OCI-LY1 (cell line): ENCODE results near the gene SMOC2.

Source experiments
- H2AFZ ChIP-seq: fragments of 200-600 bp; sonication (generic), shearing (Covaris generic); 2 replicates; pipeline ENCODE4 v1.6.0; 2014; ENCODE audit warnings: antibody characterized with exemption, mild to moderate bottlenecking, low read length
- H3F3A ChIP-seq: fragments of 200-600 bp; sonication (generic), shearing (Covaris generic); 2 replicates; pipeline ENCODE4 v1.6.0; 2014; ENCODE audit warnings: mild to moderate bottlenecking, antibody characterized with exemption, low read length, moderate library complexity; ENCODE audit not compliant: insufficient read depth
- H3K27ac ChIP-seq: fragments of 200-600 bp; sonication (generic); 2 replicates; pipeline ENCODE4 v1.5.1; 2014; ENCODE audit warnings: low read length, mixed run types, mild to moderate bottlenecking, low read depth; ENCODE audit not compliant: poor library complexity, severe bottlenecking
- H3K27me3 ChIP-seq: fragments of 200-600 bp; sonication (generic); 2 replicates; pipeline ENCODE4 v1.6.0; 2014; ENCODE audit warnings: antibody characterized with exemption, mild to moderate bottlenecking, low read length, moderate library complexity; ENCODE audit not compliant: insufficient read depth
- H3K36me3 ChIP-seq: fragments of 200-600 bp; sonication (generic); 2 replicates; pipeline ENCODE4 v1.6.1; 2014; ENCODE audit warnings: mild to moderate bottlenecking, antibody characterized with exemption, low read length, moderate library complexity, mixed read lengths; ENCODE audit not compliant: insufficient read depth
- H3K4me1 ChIP-seq: fragments of 200-600 bp; sonication (generic); 2 replicates; pipeline ENCODE4 v1.5.1; 2014; ENCODE audit warnings: mild to moderate bottlenecking, low read length, moderate library complexity; ENCODE audit not compliant: insufficient read depth, severe bottlenecking
- H3K4me2 ChIP-seq: fragments of 200-600 bp; sonication (generic), shearing (Covaris generic); 2 replicates; pipeline ENCODE4 v1.6.1; 2014; ENCODE audit warnings: low read length
- H3K4me3 ChIP-seq: fragments of 200-600 bp; sonication (generic); 2 replicates; pipeline ENCODE4 v1.5.1; 2014; ENCODE audit warnings: low read length, low read depth, mild to moderate bottlenecking, mixed read lengths; ENCODE audit not compliant: poor library complexity, severe bottlenecking
- H3K79me2 ChIP-seq: fragments of 200-600 bp; shearing (Covaris generic); 2 replicates; pipeline ENCODE4 v1.6.1; 2016; ENCODE audit warnings: mixed run types, low read length, mixed read lengths; ENCODE audit not compliant: insufficient read depth
- H3K9ac ChIP-seq: fragments of 200-600 bp; sonication (generic), shearing (Covaris generic); 2 replicates; pipeline ENCODE4 v1.6.1; 2014; ENCODE audit warnings: mild to moderate bottlenecking, low read length, mixed read lengths
- H3K9me2 ChIP-seq: fragments of 200-600 bp; sonication (generic), shearing (Covaris generic); 2 replicates; pipeline ENCODE4 v1.6.1; 2014; ENCODE audit warnings: low read depth, mild to moderate bottlenecking, low read length, mixed read lengths
- H3K9me3 ChIP-seq: fragments of 200-600 bp; shearing (Covaris generic); 2 replicates; pipeline ENCODE4 v1.6.1; 2014; ENCODE audit warnings: low read length, mixed read lengths
- H4K20me1 ChIP-seq: fragments of 200-600 bp; sonication (generic), shearing (Covaris generic); 2 replicates; pipeline ENCODE4 v1.6.0; 2016; ENCODE audit warnings: mild to moderate bottlenecking, low read length; ENCODE audit not compliant: insufficient read depth
- EZH2 ChIP-seq: fragments of 200-600 bp; sonication (generic), shearing (Covaris generic); IDR thresholded peaks from 2 replicates; pipeline ENCODE4 v1.8.0; 2017; ENCODE audit warnings: borderline replicate concordance, mixed run types, mild to moderate bottlenecking, antibody characterized with exemption, low read length, moderate library complexity, mixed read lengths
- TF ChIP-seq, protein P1 (sequence below): fragments of 200-600 bp; sonication (generic), shearing (Covaris generic); IDR thresholded peaks from 2 replicates; pipeline ENCODE4 v1.5.1; 2017; ENCODE audit warnings: mild to moderate bottlenecking, antibody characterized with exemption, low read length, moderate library complexity, mixed read lengths

The SMOC2 gene

DNA sequence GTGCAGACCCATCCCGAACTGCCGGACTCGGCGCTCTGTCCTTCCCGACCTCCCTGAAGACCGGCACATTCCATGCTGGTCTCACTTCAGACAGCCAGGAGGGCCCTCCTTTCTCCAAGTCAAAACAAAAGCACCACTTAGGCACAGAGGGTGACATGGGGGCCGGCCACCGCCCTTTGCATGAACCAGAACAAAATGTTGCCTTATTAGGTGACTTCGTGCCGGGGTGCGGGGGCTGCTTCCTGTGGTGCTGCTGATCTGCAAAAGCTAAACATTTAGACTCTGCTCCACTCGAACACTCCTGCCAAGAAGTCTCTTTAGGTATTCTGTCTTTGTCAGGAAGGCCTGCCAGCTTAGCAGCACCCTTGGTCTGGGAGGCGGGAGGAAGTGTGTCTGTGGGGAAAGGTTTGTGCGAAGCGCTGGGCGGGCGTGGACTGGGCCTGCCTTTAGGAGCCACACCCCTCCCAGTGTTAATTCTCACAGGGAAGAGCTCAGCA is 133.8 kb downstream of the SMOC2 start:
- no peaks in the 10 kb centered on the region for H3K9me2 ChIP-seq

GRCh38 chr6:168575346-168576098 is 134.5 kb downstream of the SMOC2 start:
- Histone ChIP-seq H2AFZ (no peak overlapping the region), H3K27ac (no peak overlapping the region), H3K79me2 (no peaks in the 10 kb centered on the region), H3K4me3 (no peak overlapping the region), H3K9me3 (no peaks in the 10 kb centered on the region), H3K4me2 (no peak overlapping the region), H3K9me2 (no peaks in the 10 kb centered on the region), H4K20me1 (no peaks in the 10 kb centered on the region), H3K4me1 (no peaks in the 10 kb centered on the region), H3K9ac (no peak overlapping the region), H3K27me3 (no peaks in the 10 kb centered on the region), H3K36me3 (no peaks in the 10 kb centered on the region), H3F3A (no peaks in the 10 kb centered on the region)
- TF ChIP-seq EZH2, result no peak
- TF ChIP-seq, protein P1, sequence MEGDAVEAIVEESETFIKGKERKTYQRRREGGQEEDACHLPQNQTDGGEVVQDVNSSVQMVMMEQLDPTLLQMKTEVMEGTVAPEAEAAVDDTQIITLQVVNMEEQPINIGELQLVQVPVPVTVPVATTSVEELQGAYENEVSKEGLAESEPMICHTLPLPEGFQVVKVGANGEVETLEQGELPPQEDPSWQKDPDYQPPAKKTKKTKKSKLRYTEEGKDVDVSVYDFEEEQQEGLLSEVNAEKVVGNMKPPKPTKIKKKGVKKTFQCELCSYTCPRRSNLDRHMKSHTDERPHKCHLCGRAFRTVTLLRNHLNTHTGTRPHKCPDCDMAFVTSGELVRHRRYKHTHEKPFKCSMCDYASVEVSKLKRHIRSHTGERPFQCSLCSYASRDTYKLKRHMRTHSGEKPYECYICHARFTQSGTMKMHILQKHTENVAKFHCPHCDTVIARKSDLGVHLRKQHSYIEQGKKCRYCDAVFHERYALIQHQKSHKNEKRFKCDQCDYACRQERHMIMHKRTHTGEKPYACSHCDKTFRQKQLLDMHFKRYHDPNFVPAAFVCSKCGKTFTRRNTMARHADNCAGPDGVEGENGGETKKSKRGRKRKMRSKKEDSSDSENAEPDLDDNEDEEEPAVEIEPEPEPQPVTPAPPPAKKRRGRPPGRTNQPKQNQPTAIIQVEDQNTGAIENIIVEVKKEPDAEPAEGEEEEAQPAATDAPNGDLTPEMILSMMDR, result no peak

More for the DNA sequence above, 133.8 kb downstream of the SMOC2 start:
- H2AFZ ChIP-seq, result no peak overlapping the region
- no peak overlapping the region for H3K27ac ChIP-seq
- H3K9ac ChIP-seq, result no peak overlapping the region
- H4K20me1 ChIP-seq, result no peaks in the 10 kb centered on the region
- no peak overlapping the region for H3K4me2 ChIP-seq
- no peaks in the 10 kb centered on the region for H3F3A ChIP-seq
- H3K27me3 ChIP-seq, result no peaks in the 10 kb centered on the region
- H3K9me3 ChIP-seq, result no peaks in the 10 kb centered on the region
- no peak for TF ChIP-seq EZH2
- TF ChIP-seq, protein P1, result no peak
- H3K4me3 ChIP-seq, result no peak overlapping the region
- no peaks in the 10 kb centered on the region for H3K36me3 ChIP-seq
- H3K79me2 ChIP-seq, result no peaks in the 10 kb centered on the region
- H3K4me1 ChIP-seq, result no peaks in the 10 kb centered on the region

- no peaks in the 10 kb centered on the region for H3K9me3 ChIP-seq
- no peak for TF ChIP-seq EZH2
- TF ChIP-seq, protein P1, result no peak
These were observed 135.4 kb downstream of the SMOC2 start for GRCh38 chr6:168576388-168576787.

More at GRCh38 chr6:168576388-168576787, 135.4 kb downstream of the SMOC2 start:
- no peaks in the 10 kb centered on the region for H3F3A ChIP-seq
- no peak overlapping the region for H3K4me3 ChIP-seq
- H3K27ac ChIP-seq, result no peak overlapping the region
- H3K9ac ChIP-seq, result no peak overlapping the region
- no peaks in the 10 kb centered on the region for H3K79me2 ChIP-seq
- no peaks in the 10 kb centered on the region for H3K27me3 ChIP-seq
- no peaks in the 10 kb centered on the region for H4K20me1 ChIP-seq
- H3K9me2 ChIP-seq, result no peaks in the 10 kb centered on the region
- no peaks in the 10 kb centered on the region for H3K4me1 ChIP-seq
- H2AFZ ChIP-seq, result no peak overlapping the region
- H3K36me3 ChIP-seq, result no peaks in the 10 kb centered on the region
- H3K4me2 ChIP-seq, result no peak overlapping the region
